Kidney (tissue), 14 donors: ENCODE data around the gene TMEM181. TPM values are rescaled to one million over a fixed set of nuclear protein-coding genes. Genes with fewer than 3 reads are reported as not detected.
"Not testable (repeated sequence)": the region's sequence is repeated elsewhere in the genome, so short reads cannot be mapped to it uniquely, and the experiment has no call there.

Experiments
- DNase-seq, 5 donors: peaks; one replicate each; pipeline ENCODE4 v3.0.0-alpha.2; 2013 to 2020
- FAIRE-seq: peaks from 2 replicates; lab custom pipeline; 2012; peaks lifted over from hg19 to GRCh38; lab: Jason Lieb, UNC
- H3K27ac ChIP-seq, 2 donors: one replicate each; pipeline ENCODE4 v1.7.0; 2013; ENCODE audit warnings: low read depth in 2 of 2, low read length in 2 of 2, inconsistent platforms in 1 of 2
- H3K27me3 ChIP-seq: one replicate; pipeline ENCODE4 v1.7.1; 2013; ENCODE audit warnings: low read length, inconsistent platforms; ENCODE audit not compliant: control insufficient read depth, insufficient read depth
- H3K36me3 ChIP-seq, 3 donors: one replicate each; pipeline versions ENCODE4 v1.7.0 to v1.7.1; 2013; ENCODE audit warnings: low read length in 3 of 3, control low read depth in 1 of 3, inconsistent platforms in 1 of 3; ENCODE audit not compliant: insufficient read depth in 3 of 3, control insufficient read depth in 2 of 3
- H3K4me1 ChIP-seq, 3 donors: one replicate each; pipeline versions ENCODE4 v1.7.0 to v1.7.1; 2013; ENCODE audit warnings: low read length in 3 of 3, inconsistent platforms in 1 of 3, low read depth in 1 of 3; ENCODE audit not compliant: control insufficient read depth in 2 of 3, insufficient read depth in 2 of 3
- H3K4me3 ChIP-seq, 3 donors: one replicate each; pipeline versions ENCODE4 v1.7.0 to v1.8.1; 2013; ENCODE audit warnings: low read length in 3 of 3, control low read depth in 1 of 3, inconsistent platforms in 1 of 3
- H3K9ac ChIP-seq, 3 donors: one replicate each; pipeline versions ENCODE4 v1.7.0 to v1.7.1; 2013; ENCODE audit warnings: low read length in 3 of 3, control low read depth in 1 of 3, inconsistent platforms in 1 of 3
- H3K9me3 ChIP-seq, 3 donors: one replicate each; pipeline versions ENCODE4 v1.7.0 to v1.7.1; 2013; ENCODE audit warnings: low read length in 3 of 3, control low read depth in 1 of 3, inconsistent platforms in 1 of 3; ENCODE audit not compliant: control insufficient read depth in 2 of 3, insufficient read depth in 1 of 3
- intact Hi-C: fragments of 100-400 bp; cut with DNase I; formaldehyde crosslinking; loops from one replicate; pipeline ENCODE4 v1.11.1; 2022
- polyA plus RNA-seq: library from polyadenylated mRNA; stranded (reverse); fragments of 350-450 nt; fragmentation: Illumina TruSeq; extraction: RNeasy Lipid Tissue Mini Kit (QIAGEN cat#74804); gene quantifications from one replicate; pipeline ENCODE4 v1.2.3, GENCODE V29; 2014; ENCODE audit warnings: low read depth, low replicate concordance; ENCODE audit not compliant: insufficient read depth
- total RNA-seq: library from RNA; stranded (reverse); fragmentation: NEBNext Ultra II Directional; extraction: Animal tissue kit (Norgen Biotek cat#: 25700); gene quantifications from one replicate; pipeline ENCODE4 v1.2.1, GENCODE V29; 2021
- TF ChIP-seq, protein P1 (sequence below): IDR thresholded peaks from 3 replicates; pipeline ENCODE4 v1.5.1; 2012; ENCODE audit warnings: mild to moderate bottlenecking, moderate library complexity, borderline replicate concordance; ENCODE audit not compliant: insufficient read depth; ENCODE audit errors: extremely low read depth
- donor health status: control.
- donor health status: control.
- donor health status: control.
- donor health status: control.
- donor health status: control.
- donor health status: DM: yes; HTN: yes; CAD: no.
- donor health status: Normal renal cell carcinoma (clear cell type).

TMEM181 gene
- total and polyA plus RNA-seq, 2 donors from 2014 or later = 6.9 to 19.9 TPM

DNA sequence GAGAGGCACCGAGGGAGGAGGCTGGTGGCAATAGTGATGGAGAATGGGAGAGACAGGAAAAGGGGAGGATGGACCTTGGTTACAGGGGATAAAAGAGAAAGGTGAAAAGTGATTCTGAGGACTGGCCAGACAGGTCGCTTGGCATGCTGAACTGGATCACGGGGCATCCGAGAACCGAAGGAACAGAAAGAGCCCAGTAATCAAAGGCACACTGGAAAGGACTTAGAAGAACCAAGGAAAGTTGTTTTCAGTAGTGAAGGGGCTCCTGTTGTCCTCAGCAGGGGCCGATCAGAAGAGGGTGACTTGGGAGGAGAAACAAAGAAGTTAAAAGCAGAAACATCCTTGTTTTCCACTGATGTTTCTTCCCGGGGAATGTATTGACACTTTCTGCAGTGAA lies 108.8 kb downstream of the TMEM181 start:
- Histone ChIP-seq H3K4me3 (no peak overlapping the region), H3K9ac (no peak overlapping the region), H3K9me3 (no peaks in the 10 kb centered on the region), H3K27ac (no peak overlapping the region), H3K36me3 (no peaks in the 10 kb centered on the region), H3K4me1 (no peaks in the 10 kb centered on the region), H3K27me3 (no peaks in the 10 kb centered on the region)
- FAIRE-seq (no peak), DNase-seq (no peak)
- intact Hi-C loops = no loop called here
- TF ChIP-seq, protein P1, sequence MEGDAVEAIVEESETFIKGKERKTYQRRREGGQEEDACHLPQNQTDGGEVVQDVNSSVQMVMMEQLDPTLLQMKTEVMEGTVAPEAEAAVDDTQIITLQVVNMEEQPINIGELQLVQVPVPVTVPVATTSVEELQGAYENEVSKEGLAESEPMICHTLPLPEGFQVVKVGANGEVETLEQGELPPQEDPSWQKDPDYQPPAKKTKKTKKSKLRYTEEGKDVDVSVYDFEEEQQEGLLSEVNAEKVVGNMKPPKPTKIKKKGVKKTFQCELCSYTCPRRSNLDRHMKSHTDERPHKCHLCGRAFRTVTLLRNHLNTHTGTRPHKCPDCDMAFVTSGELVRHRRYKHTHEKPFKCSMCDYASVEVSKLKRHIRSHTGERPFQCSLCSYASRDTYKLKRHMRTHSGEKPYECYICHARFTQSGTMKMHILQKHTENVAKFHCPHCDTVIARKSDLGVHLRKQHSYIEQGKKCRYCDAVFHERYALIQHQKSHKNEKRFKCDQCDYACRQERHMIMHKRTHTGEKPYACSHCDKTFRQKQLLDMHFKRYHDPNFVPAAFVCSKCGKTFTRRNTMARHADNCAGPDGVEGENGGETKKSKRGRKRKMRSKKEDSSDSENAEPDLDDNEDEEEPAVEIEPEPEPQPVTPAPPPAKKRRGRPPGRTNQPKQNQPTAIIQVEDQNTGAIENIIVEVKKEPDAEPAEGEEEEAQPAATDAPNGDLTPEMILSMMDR = no peak

DNA sequence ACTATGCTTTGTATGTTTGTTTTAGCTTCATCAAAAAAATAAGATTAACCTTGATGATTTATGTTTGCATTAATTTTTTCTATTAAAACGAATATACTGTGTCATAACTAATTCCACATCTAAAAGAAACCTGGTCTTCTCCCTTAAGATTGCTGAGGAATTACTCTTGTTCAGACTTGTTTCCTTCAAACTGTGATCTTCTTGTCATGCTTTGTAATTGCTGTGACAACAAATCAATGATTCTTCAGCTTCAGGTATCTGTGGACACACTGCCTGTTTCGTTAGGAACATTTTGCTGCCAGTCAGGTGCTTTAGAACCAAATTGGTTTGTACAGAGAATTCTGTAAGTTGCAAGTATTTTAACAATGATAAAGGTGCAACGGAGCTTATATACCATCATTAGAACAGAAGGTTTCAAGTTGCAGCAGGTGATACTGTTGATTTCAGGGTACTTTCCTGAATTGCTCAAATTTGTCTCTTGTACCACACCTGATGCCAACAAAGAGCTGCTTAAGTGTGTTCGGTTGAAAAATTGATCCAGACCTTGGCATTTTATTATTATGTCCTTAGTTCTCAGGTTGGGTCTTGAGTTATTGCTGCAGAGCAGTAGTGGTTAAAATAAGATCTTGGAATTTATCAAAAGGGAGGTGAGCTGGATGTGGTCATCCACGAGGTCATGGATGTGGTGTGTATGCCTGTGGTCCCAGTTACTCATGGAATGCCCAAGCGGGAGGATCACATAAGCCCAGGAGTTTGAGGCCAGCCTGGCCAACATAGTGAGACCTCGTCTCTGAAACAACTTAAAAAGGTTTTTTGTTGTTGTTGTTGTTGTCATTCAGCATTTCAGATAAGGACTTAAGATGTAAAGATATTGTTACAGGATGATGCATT lies 109.5 kb downstream of the TMEM181 start:
- no peak for FAIRE-seq
- Histone ChIP-seq H3K27me3 (no peaks in the 10 kb centered on the region), H3K9ac (no peak overlapping the region), H3K4me3 (no peak overlapping the region), H3K27ac (no peak overlapping the region), H3K36me3 (no peaks in the 10 kb centered on the region), H3K9me3 (no peaks in the 10 kb centered on the region), H3K4me1 (no peaks in the 10 kb centered on the region)
- intact Hi-C loops = no loop called here
- TF ChIP-seq, protein P1 = no peak
- DNase-seq = no peak

DNA sequence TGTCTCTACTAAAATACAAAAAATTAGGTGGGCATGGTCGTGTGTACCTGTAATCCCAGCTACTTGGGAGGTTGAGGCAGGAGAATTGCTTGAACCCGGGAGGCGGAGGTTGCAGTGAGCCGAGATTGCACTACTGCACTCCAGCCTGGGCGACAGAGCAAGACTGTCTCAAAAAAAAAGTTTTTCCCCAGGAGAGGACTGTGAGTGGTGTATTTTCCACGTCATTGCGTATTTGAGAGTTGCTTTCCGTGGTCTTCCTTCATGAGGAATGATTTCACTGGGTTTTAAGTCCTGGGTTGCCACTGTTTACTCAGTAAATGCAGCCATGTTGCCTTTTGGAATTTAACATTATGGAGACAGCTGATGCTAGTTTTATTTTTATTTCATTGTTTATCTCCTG lies 112.2 kb downstream of the TMEM181 start:
- H3K27ac ChIP-seq, intact Hi-C loops, DNase-seq: not testable (repeated sequence)

DNA sequence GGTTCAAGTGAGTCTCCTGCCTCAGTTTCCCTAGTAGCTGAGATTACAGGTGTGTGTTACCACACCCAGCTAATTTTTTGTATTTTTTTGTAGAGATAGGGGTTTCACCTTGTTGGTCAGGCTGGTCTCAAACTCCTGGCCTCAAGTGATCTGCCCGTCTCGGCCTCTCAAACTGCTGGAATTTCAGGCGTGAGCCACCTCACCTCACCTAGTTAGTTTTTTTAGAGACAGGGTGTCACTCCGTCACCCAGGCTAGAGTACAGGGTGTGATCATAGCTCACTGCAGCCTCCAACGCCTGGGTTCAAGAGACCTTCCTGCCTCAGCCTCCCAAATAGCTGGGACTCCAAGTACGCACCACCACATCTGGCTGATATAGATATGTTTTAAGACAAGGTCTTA lies 112.8 kb downstream of the TMEM181 start:
- FAIRE-seq (no peak), DNase-seq (no peak)
- intact Hi-C loops = no loop called here
- TF ChIP-seq, protein P1 = no peak
- no peaks in the 10 kb centered on the region for H3K27me3 ChIP-seq
- no peak overlapping the region for H3K9ac ChIP-seq
- no peaks in the 10 kb centered on the region for H3K36me3 ChIP-seq
- H3K4me1 ChIP-seq = no peaks in the 10 kb centered on the region
- no peak overlapping the region for H3K27ac ChIP-seq
- no peak overlapping the region for H3K4me3 ChIP-seq
- no peaks in the 10 kb centered on the region for H3K9me3 ChIP-seq

More for the DNA sequence above, 112.2 kb downstream of the TMEM181 start:
- H3K4me1 ChIP-seq, FAIRE-seq, H3K9me3 ChIP-seq, H3K4me3 ChIP-seq, H3K9ac ChIP-seq, H3K27me3 ChIP-seq, H3K36me3 ChIP-seq: not testable (repeated sequence)
